ENCODE results near the gene CASKIN1. TPM values are rescaled to one million over a fixed set of nuclear protein-coding genes. Genes with fewer than 3 reads are reported as not detected.

The CASKIN1 gene
- total RNA-seq, 1 experiment from 2014 or later = 6.6 TPM

- peaks cover 74% of the 10 kb centered on the region for H3K36me3 Mint-ChIP-seq (ENCODE audit: insufficient read depth, unreplicated experiment)
- no peak for TF ChIP-seq CTCF (IDR thresholded peaks at IDR 0.05; ENCODE audit: insufficient read depth in 1 of 2, low read depth in 1 of 2, low read length in 1 of 2, severe bottlenecking in 1 of 2, unreplicated experiment in 1 of 2)
- intact Hi-C loops (cut with micrococcal nuclease; ENCODE audit: unreplicated experiment) = no loop called here
- Histone ChIP-seq H3K9me3 (no peaks in the 10 kb centered on the region), H3K4me1 (peaks cover 21% of the 10 kb centered on the region), H3K27me3 (replicated peaks; ENCODE audit: control insufficient read depth, insufficient read depth, low read length) (no peaks in the 10 kb centered on the region), H3K36me3 (ENCODE audit: control insufficient read depth, insufficient read depth, low read length) (peaks cover 6% of the 10 kb centered on the region), H3K4me3 (ENCODE audit: low read depth, low read length) (no peak overlapping the region)
- no peak overlapping the region for H3K27ac Mint-ChIP-seq (ENCODE audit: unreplicated experiment)
- no peaks in the 10 kb centered on the region for H3K9me3 Mint-ChIP-seq (ENCODE audit: unreplicated experiment)
- CTCF ChIA-PET = no interaction called here
- TSS peak; percentile 5 for BruUV-seq (replicated peaks)
- H3K4me3 Mint-ChIP-seq (ENCODE audit: unreplicated experiment) = no peak overlapping the region
- POLR2A ChIA-PET = no interaction called here
- no peak for DNase-seq
- H3K4me1 Mint-ChIP-seq (ENCODE audit: low read depth, unreplicated experiment) = peaks cover 14% of the 10 kb centered on the region
- no peaks in the 10 kb centered on the region for H3K27me3 Mint-ChIP-seq (ENCODE audit: insufficient read depth, unreplicated experiment)
Observed at GRCh38 chr16:2208772-2209171, 12.4 kb upstream of the CASKIN1 start.

GRCh38 chr16:2208308-2208707 lies 11.9 kb upstream of the CASKIN1 start:
- H3K4me3 ChIP-seq (ENCODE audit: low read depth, low read length) = no peak overlapping the region
- peaks cover 21% of the 10 kb centered on the region for H3K4me1 ChIP-seq
- peaks cover 14% of the 10 kb centered on the region for H3K4me1 Mint-ChIP-seq (ENCODE audit: low read depth, unreplicated experiment)
- H3K9me3 ChIP-seq = no peaks in the 10 kb centered on the region
- BruUV-seq (replicated peaks) = no TSS peak
- H3K36me3 ChIP-seq (ENCODE audit: control insufficient read depth, insufficient read depth, low read length) = peaks cover 6% of the 10 kb centered on the region
- H3K27me3 Mint-ChIP-seq (ENCODE audit: insufficient read depth, unreplicated experiment) = no peaks in the 10 kb centered on the region
- DNase-seq = no peak
- no peaks in the 10 kb centered on the region for H3K27me3 ChIP-seq (replicated peaks; ENCODE audit: control insufficient read depth, insufficient read depth, low read length)
- TF ChIP-seq CTCF (IDR thresholded peaks at IDR 0.05; ENCODE audit: insufficient read depth in 1 of 2, low read depth in 1 of 2, low read length in 1 of 2, severe bottlenecking in 1 of 2, unreplicated experiment in 1 of 2) = no peak
- POLR2A ChIA-PET = no interaction called here
- CTCF ChIA-PET = no interaction called here
- H3K27ac Mint-ChIP-seq (ENCODE audit: unreplicated experiment) = no peak overlapping the region
- intact Hi-C loops (cut with micrococcal nuclease; ENCODE audit: unreplicated experiment) = no loop called here
- peaks cover 71% of the 10 kb centered on the region for H3K36me3 Mint-ChIP-seq (ENCODE audit: insufficient read depth, unreplicated experiment)
- H3K4me3 Mint-ChIP-seq (ENCODE audit: unreplicated experiment) = no peak overlapping the region
- no peaks in the 10 kb centered on the region for H3K9me3 Mint-ChIP-seq (ENCODE audit: unreplicated experiment)

DNA sequence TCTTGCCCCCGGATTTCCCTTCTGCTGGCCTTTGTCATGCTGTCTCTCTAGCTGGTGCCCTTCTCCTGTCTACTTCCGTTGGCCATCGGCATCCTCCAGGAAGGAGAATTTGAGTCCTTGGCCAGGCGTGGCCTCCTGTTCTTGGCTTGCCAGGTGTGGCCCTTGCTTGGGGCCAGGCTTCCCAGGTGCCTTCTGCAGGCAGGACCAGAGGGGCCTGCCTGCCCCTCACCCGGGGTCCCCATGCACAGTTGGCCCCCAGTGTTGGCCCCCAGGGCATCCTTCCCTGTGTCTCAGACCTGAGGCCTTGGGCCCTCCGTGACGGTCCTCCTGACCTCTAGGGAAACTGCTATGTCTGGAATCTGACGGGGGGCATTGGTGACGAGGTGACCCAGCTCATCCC lies 11.5 kb upstream of the CASKIN1 start:
- CTCF ChIA-PET = no interaction called here
- no peak for TF ChIP-seq CTCF (IDR thresholded peaks at IDR 0.05; ENCODE audit: insufficient read depth in 1 of 2, low read depth in 1 of 2, low read length in 1 of 2, severe bottlenecking in 1 of 2, unreplicated experiment in 1 of 2)
- peak overlapping the region; percentile 76 for H3K27ac Mint-ChIP-seq (ENCODE audit: unreplicated experiment)

More for the DNA sequence above, 11.5 kb upstream of the CASKIN1 start:
- Mint-ChIP-seq H3K27me3 (ENCODE audit: insufficient read depth, unreplicated experiment) (no peaks in the 10 kb centered on the region), H3K9me3 (ENCODE audit: unreplicated experiment) (no peaks in the 10 kb centered on the region), H3K36me3 (ENCODE audit: insufficient read depth, unreplicated experiment) (peaks cover 68% of the 10 kb centered on the region), H3K4me1 (ENCODE audit: low read depth, unreplicated experiment) (peaks cover 14% of the 10 kb centered on the region), H3K4me3 (ENCODE audit: unreplicated experiment) (peak overlapping the region; percentile 61)
- no peaks in the 10 kb centered on the region for H3K27me3 ChIP-seq (replicated peaks; ENCODE audit: control insufficient read depth, insufficient read depth, low read length)
- DNase-seq = no peak
- no peaks in the 10 kb centered on the region for H3K9me3 ChIP-seq
- peaks cover 16% of the 10 kb centered on the region for H3K4me1 ChIP-seq
- no TSS peak for BruUV-seq (replicated peaks)
- peaks cover 6% of the 10 kb centered on the region for H3K36me3 ChIP-seq (ENCODE audit: control insufficient read depth, insufficient read depth, low read length)
- no peak overlapping the region for H3K4me3 ChIP-seq (ENCODE audit: low read depth, low read length)
- intact Hi-C loops (cut with micrococcal nuclease; ENCODE audit: unreplicated experiment) = no loop called here
- POLR2A ChIA-PET = no interaction called here

Measured in Caco-2 (cell line).